Measurements from ENCODE around the gene IRF8.

Gene IRF8, protein sequence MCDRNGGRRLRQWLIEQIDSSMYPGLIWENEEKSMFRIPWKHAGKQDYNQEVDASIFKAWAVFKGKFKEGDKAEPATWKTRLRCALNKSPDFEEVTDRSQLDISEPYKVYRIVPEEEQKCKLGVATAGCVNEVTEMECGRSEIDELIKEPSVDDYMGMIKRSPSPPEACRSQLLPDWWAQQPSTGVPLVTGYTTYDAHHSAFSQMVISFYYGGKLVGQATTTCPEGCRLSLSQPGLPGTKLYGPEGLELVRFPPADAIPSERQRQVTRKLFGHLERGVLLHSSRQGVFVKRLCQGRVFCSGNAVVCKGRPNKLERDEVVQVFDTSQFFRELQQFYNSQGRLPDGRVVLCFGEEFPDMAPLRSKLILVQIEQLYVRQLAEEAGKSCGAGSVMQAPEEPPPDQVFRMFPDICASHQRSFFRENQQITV

DNA sequence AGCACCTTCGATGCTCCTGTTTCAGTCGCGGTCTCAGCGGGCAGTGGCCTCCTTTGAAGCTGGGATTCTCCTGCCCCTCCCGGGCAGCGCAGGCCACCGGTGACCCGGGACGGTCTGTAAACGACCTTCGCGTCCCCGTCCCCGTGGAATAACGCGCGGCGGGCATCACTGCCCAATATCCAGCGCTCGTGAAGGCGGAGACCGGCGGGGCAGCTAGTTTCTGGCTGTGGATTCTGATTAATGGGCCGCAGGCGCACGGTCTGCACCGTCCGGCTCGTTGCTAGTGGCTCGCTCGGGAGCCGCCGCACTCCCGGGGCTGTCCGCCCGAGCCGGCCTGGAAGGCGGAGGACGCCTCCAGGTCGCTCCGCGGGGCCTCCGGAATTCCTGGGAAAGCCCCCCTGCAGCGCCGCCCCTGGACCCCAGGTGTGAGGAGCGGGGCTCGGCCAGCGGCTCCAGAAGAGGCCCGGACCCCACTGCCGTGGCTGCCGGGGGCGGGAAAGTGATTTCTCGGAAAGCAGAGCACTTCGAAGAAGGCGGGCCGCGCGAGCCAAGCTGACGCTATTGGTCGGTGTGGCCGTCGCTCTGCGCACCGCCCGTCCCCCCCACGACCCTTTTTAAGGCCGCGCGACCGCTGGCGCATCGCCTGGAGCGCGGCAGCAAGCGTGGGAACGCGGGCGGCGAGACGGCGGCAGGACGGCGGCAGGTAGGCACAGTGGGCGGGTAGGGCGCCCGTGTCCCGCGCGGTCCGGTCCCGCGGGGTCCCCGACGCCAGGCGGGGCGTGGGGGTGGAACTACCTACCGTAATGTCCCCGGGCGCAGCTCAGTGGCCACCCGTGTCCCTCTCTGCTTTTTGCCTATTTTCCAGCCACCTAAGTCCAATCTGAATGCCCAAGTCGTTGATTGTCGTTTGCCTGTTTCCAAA, at the start of gene IRF8:
IRF8 (plus strand) TSS at position 642 of the 922 bp plus-strand sequence. CDS start 3,854 bp downstream, outside the sequence.
- H3K4me2 ChIP-seq (ENCODE audit: low read length), result peak within 1 kb of the TSS; percentile 95
- H3K36me3 ChIP-seq (replicated peaks; ENCODE audit: low read depth, low read length), result peaks cover 43% of the 10 kb centered on the region
- H3K4me3 ChIP-seq (ENCODE audit: low read length), result peak within 1 kb of the TSS; percentile 84
- no peaks in the 10 kb centered on the region for H3K9me3 ChIP-seq (ENCODE audit: insufficient read depth, low read length)
- H2AFZ ChIP-seq (ENCODE audit: low read depth, low read length), result no peak within 1 kb of the TSS
- H3K27me3 ChIP-seq (ENCODE audit: low read depth, low read length), result peaks cover 18% of the 10 kb centered on the region
- peak within 1 kb of the TSS; percentile 88 for H3K27ac ChIP-seq (ENCODE audit: low read length)
- H3K79me2 ChIP-seq (ENCODE audit: low read length), result peaks cover 58% of the 10 kb centered on the region
- H3K4me1 ChIP-seq (ENCODE audit: low read length), result peaks cover 47% of the 10 kb centered on the region
- H4K20me1 ChIP-seq (ENCODE audit: insufficient read depth, low read length), result peaks cover 39% of the 10 kb centered on the region
- peak within 1 kb of the TSS; percentile 94 for H3K9ac ChIP-seq (ENCODE audit: low read length)
- TF ChIP-seq, protein P1, sequence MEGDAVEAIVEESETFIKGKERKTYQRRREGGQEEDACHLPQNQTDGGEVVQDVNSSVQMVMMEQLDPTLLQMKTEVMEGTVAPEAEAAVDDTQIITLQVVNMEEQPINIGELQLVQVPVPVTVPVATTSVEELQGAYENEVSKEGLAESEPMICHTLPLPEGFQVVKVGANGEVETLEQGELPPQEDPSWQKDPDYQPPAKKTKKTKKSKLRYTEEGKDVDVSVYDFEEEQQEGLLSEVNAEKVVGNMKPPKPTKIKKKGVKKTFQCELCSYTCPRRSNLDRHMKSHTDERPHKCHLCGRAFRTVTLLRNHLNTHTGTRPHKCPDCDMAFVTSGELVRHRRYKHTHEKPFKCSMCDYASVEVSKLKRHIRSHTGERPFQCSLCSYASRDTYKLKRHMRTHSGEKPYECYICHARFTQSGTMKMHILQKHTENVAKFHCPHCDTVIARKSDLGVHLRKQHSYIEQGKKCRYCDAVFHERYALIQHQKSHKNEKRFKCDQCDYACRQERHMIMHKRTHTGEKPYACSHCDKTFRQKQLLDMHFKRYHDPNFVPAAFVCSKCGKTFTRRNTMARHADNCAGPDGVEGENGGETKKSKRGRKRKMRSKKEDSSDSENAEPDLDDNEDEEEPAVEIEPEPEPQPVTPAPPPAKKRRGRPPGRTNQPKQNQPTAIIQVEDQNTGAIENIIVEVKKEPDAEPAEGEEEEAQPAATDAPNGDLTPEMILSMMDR (IDR thresholded peaks at IDR 0.05; ENCODE audit: low read depth, low read length), result no peak
- no peak for TF ChIP-seq EZH2phosphoT487 (IDR thresholded peaks at IDR 0.05; ENCODE audit: low read depth)

DNA sequence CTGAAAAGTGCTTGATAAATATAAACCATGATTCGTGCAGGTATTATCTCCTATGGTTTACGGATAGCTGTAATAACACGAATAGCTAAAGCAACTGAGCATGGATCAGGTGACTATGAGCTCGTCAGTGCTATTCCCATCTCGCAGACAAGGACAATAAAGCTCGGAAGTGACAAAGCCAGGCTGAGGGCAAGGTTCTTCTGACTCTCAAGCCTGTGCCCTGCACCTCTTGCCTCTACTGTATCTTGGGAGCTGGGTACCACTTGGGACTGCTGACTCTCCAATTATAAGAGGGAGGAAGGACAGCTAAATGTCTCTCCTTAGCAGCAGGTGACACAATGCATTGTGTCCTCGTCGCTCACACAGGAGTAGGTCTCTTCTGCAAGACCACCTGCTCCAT, 49.6 kb upstream of the IRF8 start:
- peaks cover 28% of the 10 kb centered on the region for H3K4me1 ChIP-seq (ENCODE audit: low read length)
- no peaks in the 10 kb centered on the region for H3K79me2 ChIP-seq (ENCODE audit: low read length)
- H3K27ac ChIP-seq (ENCODE audit: low read length), result no peak overlapping the region
- no peaks in the 10 kb centered on the region for H3K9me3 ChIP-seq (ENCODE audit: insufficient read depth, low read length)
- TF ChIP-seq, protein P1 (IDR thresholded peaks at IDR 0.05; ENCODE audit: low read depth, low read length), result no peak
- no peak for TF ChIP-seq EZH2phosphoT487 (IDR thresholded peaks at IDR 0.05; ENCODE audit: low read depth)
- H3K4me3 ChIP-seq (ENCODE audit: low read length), result no peak overlapping the region
- no peak overlapping the region for H3K4me2 ChIP-seq (ENCODE audit: low read length)
- no peaks in the 10 kb centered on the region for H4K20me1 ChIP-seq (ENCODE audit: insufficient read depth, low read length)
- no peak overlapping the region for H2AFZ ChIP-seq (ENCODE audit: low read depth, low read length)
- no peaks in the 10 kb centered on the region for H3K36me3 ChIP-seq (replicated peaks; ENCODE audit: low read depth, low read length)
- H3K27me3 ChIP-seq (ENCODE audit: low read depth, low read length), result peaks cover 22% of the 10 kb centered on the region
- no peak overlapping the region for H3K9ac ChIP-seq (ENCODE audit: low read length)

DNA sequence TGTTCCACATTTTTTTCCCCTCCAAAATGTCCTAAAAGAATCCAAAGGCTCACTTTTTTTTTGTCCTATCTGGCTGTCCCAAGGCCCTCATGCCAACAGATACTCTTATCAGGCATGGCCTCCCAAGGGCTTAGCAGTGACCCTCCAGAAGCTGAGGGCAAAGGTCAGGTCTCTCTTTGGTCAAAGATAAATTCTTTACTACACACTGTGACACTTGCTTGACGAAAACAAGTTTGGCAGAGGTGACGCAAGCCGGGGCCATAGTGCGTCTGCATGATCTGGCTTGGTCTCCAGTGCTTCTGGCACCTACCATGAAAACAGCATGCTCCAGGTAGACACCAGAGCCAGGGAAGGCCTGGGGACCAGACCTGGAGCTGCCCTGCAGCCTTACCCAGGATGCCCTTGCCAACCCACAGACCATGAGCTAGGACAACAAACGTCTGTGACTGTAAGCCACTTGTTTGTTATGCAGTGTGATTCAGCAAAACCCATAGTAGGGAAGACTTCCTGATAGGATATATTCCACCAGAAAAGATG, 48.5 kb upstream of the IRF8 start:
- Histone ChIP-seq H3K79me2 (ENCODE audit: low read length) (no peaks in the 10 kb centered on the region), H2AFZ (ENCODE audit: low read depth, low read length) (no peak overlapping the region), H3K36me3 (replicated peaks; ENCODE audit: low read depth, low read length) (no peaks in the 10 kb centered on the region), H3K4me3 (ENCODE audit: low read length) (no peak overlapping the region), H3K4me1 (ENCODE audit: low read length) (peaks cover 31% of the 10 kb centered on the region), H3K4me2 (ENCODE audit: low read length) (peak overlapping the region; percentile 50; the same call in 1 of the 2 replicates), H3K27me3 (ENCODE audit: low read depth, low read length) (peaks cover 21% of the 10 kb centered on the region; the same call in 1 of the 2 replicates), H4K20me1 (ENCODE audit: insufficient read depth, low read length) (no peaks in the 10 kb centered on the region), H3K27ac (ENCODE audit: low read length) (no peak overlapping the region), H3K9me3 (ENCODE audit: insufficient read depth, low read length) (0 out of 2 replicates have a peak, but pooled peaks cover 5% of the 10 kb centered on the region), H3K9ac (ENCODE audit: low read length) (no peak overlapping the region)
- TF ChIP-seq, protein P1 (IDR thresholded peaks at IDR 0.05; ENCODE audit: low read depth, low read length), result no peak
- TF ChIP-seq EZH2phosphoT487 (IDR thresholded peaks at IDR 0.05; ENCODE audit: low read depth), result no peak

All from OCI-LY3 (cell line).